SU-DHL-6 (cell line): ENCODE data around the gene ADCY5.

ENCODE experiments used
- H2AFZ ChIP-seq: fragments of 200-600 bp; sonication (generic); 2 replicates; pipeline ENCODE4 v1.6.1; 2014; ENCODE audit warnings: low read depth, mild to moderate bottlenecking, moderate library complexity, mixed read lengths, antibody characterized with exemption, low read length; ENCODE audit not compliant: severe bottlenecking
- H3F3A ChIP-seq: fragments of 200-600 bp; shearing (Covaris generic); 2 replicates; pipeline ENCODE4 v1.6.0; 2016; ENCODE audit warnings: antibody characterized with exemption, mild to moderate bottlenecking; ENCODE audit not compliant: insufficient read depth
- H3K27ac ChIP-seq: fragments of 200-600 bp; sonication (generic); 2 replicates; pipeline ENCODE4 v1.5.1; 2016; ENCODE audit warnings: low read depth, mild to moderate bottlenecking, low read length, moderate library complexity, mixed read lengths
- H3K27me3 ChIP-seq: fragments of 200-600 bp; sonication (generic), shearing (Covaris generic); 2 replicates; pipeline ENCODE4 v1.6.0; 2014; ENCODE audit warnings: mild to moderate bottlenecking, low read length
- H3K36me3 ChIP-seq: fragments of 200-600 bp; sonication (generic); 2 replicates; pipeline ENCODE4 v1.6.1; 2014; ENCODE audit warnings: mild to moderate bottlenecking, low read length, mixed read lengths
- H3K4me2 ChIP-seq: fragments of 300-600, 200-600 bp; shearing (Covaris generic), sonication (generic); 2 replicates; pipeline ENCODE4 v1.6.0; 2014; ENCODE audit warnings: low read length, low read depth, mild to moderate bottlenecking; ENCODE audit not compliant: poor library complexity, severe bottlenecking
- H3K4me3 ChIP-seq: fragments of 200-600 bp; sonication (generic); 2 replicates; pipeline ENCODE4 v1.5.1; 2014; ENCODE audit warnings: antibody characterized with exemption, low read length, mild to moderate bottlenecking, mixed read lengths; ENCODE audit not compliant: insufficient read depth, poor library complexity, severe bottlenecking
- H3K79me2 ChIP-seq: fragments of 200-600 bp; sonication (generic); 2 replicates; pipeline ENCODE4 v1.6.1; 2014; ENCODE audit warnings: mild to moderate bottlenecking, low read length, moderate library complexity; ENCODE audit not compliant: insufficient read depth
- H3K9ac ChIP-seq: fragments of 200-600 bp; sonication (generic); 2 replicates; pipeline ENCODE4 v1.7.0; 2014; ENCODE audit warnings: mild to moderate bottlenecking, low read length
- H3K9me2 ChIP-seq: fragments of 200-600 bp; sonication (generic); replicated peaks from 2 replicates; pipeline ENCODE4 v1.6.1; 2014; ENCODE audit warnings: low read length; ENCODE audit not compliant: insufficient read depth
- H3K9me3 ChIP-seq: fragments of 200-600 bp; sonication (generic); 2 replicates; pipeline ENCODE4 v1.6.1; 2014; ENCODE audit warnings: low read length, mixed read lengths; ENCODE audit not compliant: insufficient read depth
- H4K20me1 ChIP-seq: fragments of 200-600 bp; sonication (generic); 2 replicates; pipeline ENCODE4 v1.6.1; 2014; ENCODE audit warnings: low read depth, mild to moderate bottlenecking, antibody characterized with exemption, low read length, moderate library complexity, mixed read lengths
- CTCF ChIP-seq: fragments of 200-600 bp; sonication (generic); IDR thresholded peaks from one replicate; pipeline ENCODE4 v1.5.1; 2017; ENCODE audit warnings: antibody characterized with exemption, mild to moderate bottlenecking, low read length, moderate library complexity; ENCODE audit not compliant: insufficient read depth, poor library complexity, severe bottlenecking
- EZH2phosphoT487 ChIP-seq: fragments of 200-600 bp; sonication (generic), shearing (Covaris generic); conservative IDR thresholded peaks from 2 replicates; pipeline ENCODE4 v1.6.1; 2018; ENCODE audit warnings: mild to moderate bottlenecking, antibody characterized with exemption, low read length, moderate library complexity, mixed read lengths

ADCY5 gene

GRCh38 chr3:123327956-123328850, 120.7 kb downstream of the ADCY5 start:
- no peak for TF ChIP-seq CTCF
- no peak for TF ChIP-seq EZH2phosphoT487
- Histone ChIP-seq H3K27ac (no peak overlapping the region), H4K20me1 (no peaks in the 10 kb centered on the region)

GRCh38 chr3:123327480-123327879, 121.4 kb downstream of the ADCY5 start:
- Histone ChIP-seq H3K9ac (no peak overlapping the region), H2AFZ (no peak overlapping the region), H3K9me2 (no peaks in the 10 kb centered on the region), H3F3A (no peaks in the 10 kb centered on the region), H3K4me3 (no peak overlapping the region), H3K36me3 (no peaks in the 10 kb centered on the region), H4K20me1 (no peaks in the 10 kb centered on the region), H3K9me3 (no peaks in the 10 kb centered on the region), H3K79me2 (no peaks in the 10 kb centered on the region), H3K27me3 (no peaks in the 10 kb centered on the region), H3K27ac (no peak overlapping the region), H3K4me2 (no peak overlapping the region)
- no peak for TF ChIP-seq CTCF

More at GRCh38 chr3:123327956-123328850, 120.7 kb downstream of the ADCY5 start:
- no peak overlapping the region for H3K4me2 ChIP-seq
- H3K4me3 ChIP-seq, result no peak overlapping the region
- H3K79me2 ChIP-seq, result no peaks in the 10 kb centered on the region
- no peaks in the 10 kb centered on the region for H3F3A ChIP-seq
- no peak overlapping the region for H2AFZ ChIP-seq
- H3K9me2 ChIP-seq, result no peaks in the 10 kb centered on the region
- H3K9me3 ChIP-seq, result no peaks in the 10 kb centered on the region
- no peaks in the 10 kb centered on the region for H3K27me3 ChIP-seq
- H3K36me3 ChIP-seq, result no peaks in the 10 kb centered on the region
- H3K9ac ChIP-seq, result no peak overlapping the region

GRCh38 chr3:123326531-123326930, 122.4 kb downstream of the ADCY5 start:
- Histone ChIP-seq H3F3A (no peaks in the 10 kb centered on the region), H3K9me3 (no peaks in the 10 kb centered on the region), H3K36me3 (no peaks in the 10 kb centered on the region), H3K4me3 (no peak overlapping the region), H3K9ac (no peak overlapping the region), H3K27me3 (no peaks in the 10 kb centered on the region), H3K79me2 (no peaks in the 10 kb centered on the region), H4K20me1 (no peaks in the 10 kb centered on the region), H3K9me2 (no peaks in the 10 kb centered on the region), H2AFZ (no peak overlapping the region), H3K27ac (no peak overlapping the region), H3K4me2 (no peak overlapping the region)
- no peak for TF ChIP-seq CTCF
